Mesothelial cell of epicardium (in vitro differentiated cells): ENCODE data around the gene NAA15. TPM values are rescaled to one million over a fixed set of nuclear protein-coding genes. Genes with fewer than 3 reads are reported as not detected.
A peak's percentile ranks its signal among the peaks of the same experiment; 100 is the strongest.
"Not testable (repeated sequence)": the region's sequence is repeated elsewhere in the genome, so short reads cannot be mapped to it uniquely, and the experiment has no call there.

Experiments used
- DNase-seq, 2 experiments: peaks; one replicate each; pipeline ENCODE4 v3.0.0; 2021; ENCODE audit warnings: low spot score in 2 of 2; ENCODE audit not compliant: unreplicated experiment in 2 of 2
- H3K27ac Mint-ChIP-seq: 2 replicates; pipeline ENCODE4 v1.8.0; 2021; ENCODE audit warnings: mixed read lengths
- H3K27me3 Mint-ChIP-seq: 2 replicates; pipeline ENCODE4 v1.8.0; 2021; ENCODE audit warnings: low read depth, mixed read lengths
- H3K36me3 Mint-ChIP-seq: 2 replicates; pipeline ENCODE4 v1.8.0; 2021; ENCODE audit warnings: mixed read lengths
- H3K4me1 Mint-ChIP-seq: 2 replicates; pipeline ENCODE4 v1.8.0; 2021; ENCODE audit warnings: mixed read lengths
- H3K4me3 Mint-ChIP-seq: 2 replicates; pipeline ENCODE4 v1.8.0; 2021; ENCODE audit warnings: mild to moderate bottlenecking, moderate library complexity, mixed read lengths
- H3K9me3 Mint-ChIP-seq: 2 replicates; pipeline ENCODE4 v1.8.0; 2021; ENCODE audit warnings: mixed read lengths
- CTCF ChIP-seq: fragments of 200-600 bp; sonication (generic); IDR thresholded peaks from one replicate; pipeline ENCODE4 v1.5.0; 2021; ENCODE audit warnings: antibody characterized with exemption; ENCODE audit not compliant: unreplicated experiment
- total RNA-seq: library from RNA; stranded (reverse); gene quantifications from 3 replicates; pipeline ENCODE4 v1.2.1, GENCODE V29; 2021

NAA15 gene
- total RNA-seq, 1 donor from 2014 or later = 58.5 TPM

- Mint-ChIP-seq H3K36me3 (peaks cover 14% of the 10 kb centered on the region), H3K27me3 (no peaks in the 10 kb centered on the region), H3K9me3 (peaks cover 10% of the 10 kb centered on the region), H3K4me1 (peaks cover 14% of the 10 kb centered on the region), H3K4me3 (no peak overlapping the region), H3K27ac (no peak overlapping the region)
- no peak for TF ChIP-seq CTCF
- DNase-seq = no peak
These were observed 101.1 kb downstream of the NAA15 start for GRCh38 chr4:139402436-139402835.

- DNase-seq = no peak
- no peak for TF ChIP-seq CTCF
- H3K36me3 Mint-ChIP-seq = peaks cover 11% of the 10 kb centered on the region
- H3K4me1 Mint-ChIP-seq = peaks cover 14% of the 10 kb centered on the region
- peaks cover 3% of the 10 kb centered on the region for H3K9me3 Mint-ChIP-seq
- H3K27me3 Mint-ChIP-seq = no peaks in the 10 kb centered on the region
- no peak overlapping the region for H3K4me3 Mint-ChIP-seq
- H3K27ac Mint-ChIP-seq = no peak overlapping the region
These were observed 102.2 kb downstream of the NAA15 start for GRCh38 chr4:139403462-139403861.

GRCh38 chr4:139410312-139410711, 109.0 kb downstream of the NAA15 start:
- no peaks in the 10 kb centered on the region for H3K27me3 Mint-ChIP-seq
- DNase-seq = no peak
- no peaks in the 10 kb centered on the region for H3K4me1 Mint-ChIP-seq
- peaks cover 21% of the 10 kb centered on the region for H3K9me3 Mint-ChIP-seq
- no peak overlapping the region for H3K27ac Mint-ChIP-seq
- H3K36me3 Mint-ChIP-seq = peaks cover 44% of the 10 kb centered on the region
- TF ChIP-seq CTCF = no peak
- H3K4me3 Mint-ChIP-seq = no peak overlapping the region

- H3K27me3 Mint-ChIP-seq, H3K4me3 Mint-ChIP-seq, H3K27ac Mint-ChIP-seq, H3K4me1 Mint-ChIP-seq, DNase-seq: not testable (repeated sequence)
- TF ChIP-seq CTCF = peak; percentile 27
- H3K36me3 Mint-ChIP-seq = peaks cover 51% of the 10 kb centered on the region
- H3K9me3 Mint-ChIP-seq = peaks cover 31% of the 10 kb centered on the region
These were observed 113.4 kb downstream of the NAA15 start for GRCh38 chr4:139414671-139415210.

GRCh38 chr4:139416073-139416673, 114.9 kb downstream of the NAA15 start:
- no peaks in the 10 kb centered on the region for H3K27me3 Mint-ChIP-seq
- peaks cover 41% of the 10 kb centered on the region for H3K9me3 Mint-ChIP-seq
- peaks cover 63% of the 10 kb centered on the region for H3K36me3 Mint-ChIP-seq
- H3K4me3 Mint-ChIP-seq = no peak overlapping the region
- DNase-seq = no peak
- no peak overlapping the region for H3K27ac Mint-ChIP-seq
- peaks cover 4% of the 10 kb centered on the region for H3K4me1 Mint-ChIP-seq
- TF ChIP-seq CTCF = peak; percentile 78
